HG02870 (cell line): ENCODE measurements around the gene BACH2.
"Not testable (repeated sequence)": the region's sequence is repeated elsewhere in the genome, so short reads cannot be mapped to it uniquely, and the experiment has no call there.

Source experiments
- ATAC-seq: cut with Tn5 transposase; IDR thresholded peaks from one replicate; pipeline ENCODE4 v1.9.1; 2021; ENCODE audit warnings: mild to moderate bottlenecking, moderate library complexity; ENCODE audit not compliant: unreplicated experiment

The BACH2 gene

GRCh38 chr6:90135667-90136066 lies 161.0 kb downstream of the BACH2 start:
- ATAC-seq: no peak

GRCh38 chr6:90133664-90134063 lies 163.0 kb downstream of the BACH2 start:
- ATAC-seq: not testable (repeated sequence)

- ATAC-seq: no peak
Measured at GRCh38 chr6:90131614-90132423, 164.8 kb downstream of the BACH2 start.

GRCh38 chr6:90131125-90131524 lies 165.5 kb downstream of the BACH2 start:
- no peak for ATAC-seq

GRCh38 chr6:90128687-90129086 lies 168.0 kb downstream of the BACH2 start:
- not testable (repeated sequence) for ATAC-seq

- ATAC-seq: no peak
Measured at GRCh38 chr6:90127595-90127994, 169.0 kb downstream of the BACH2 start.

- no peak for ATAC-seq
Measured at GRCh38 chr6:90126839-90127238, 169.8 kb downstream of the BACH2 start.

GRCh38 chr6:90126181-90126580 lies 170.5 kb downstream of the BACH2 start:
- no peak for ATAC-seq

GRCh38 chr6:90124874-90125510 lies 171.7 kb downstream of the BACH2 start:
- ATAC-seq: no peak

- ATAC-seq: no peak
Measured at GRCh38 chr6:90123831-90124230, 172.8 kb downstream of the BACH2 start.

GRCh38 chr6:90121982-90122381 lies 174.7 kb downstream of the BACH2 start:
- peak; percentile 68 for ATAC-seq

GRCh38 chr6:90120327-90120726 lies 176.3 kb downstream of the BACH2 start:
- no peak for ATAC-seq

- no peak for ATAC-seq
Measured at GRCh38 chr6:90119618-90120017, 177.0 kb downstream of the BACH2 start.

GRCh38 chr6:90118581-90118980 lies 178.1 kb downstream of the BACH2 start:
- ATAC-seq: no peak

- no peak for ATAC-seq
Measured at GRCh38 chr6:90118069-90118468, 178.6 kb downstream of the BACH2 start.

- ATAC-seq: not testable (repeated sequence)
Measured at GRCh38 chr6:90116126-90116525, 180.5 kb downstream of the BACH2 start.

GRCh38 chr6:90113389-90113788 lies 183.3 kb downstream of the BACH2 start:
- no peak for ATAC-seq

GRCh38 chr6:90111387-90111786 lies 185.3 kb downstream of the BACH2 start:
- no peak for ATAC-seq

GRCh38 chr6:90110971-90111370 lies 185.7 kb downstream of the BACH2 start:
- ATAC-seq: no peak

GRCh38 chr6:90109141-90109540 lies 187.5 kb downstream of the BACH2 start:
- no peak for ATAC-seq

GRCh38 chr6:90107771-90108282 lies 188.8 kb downstream of the BACH2 start:
- peak; percentile 90 for ATAC-seq

- ATAC-seq: no peak
Measured at GRCh38 chr6:90107371-90107770, 189.3 kb downstream of the BACH2 start.
